Putamen (tissue), 1 donor: ENCODE measurements around the gene SNX32.

Experiments
- DNase-seq: peaks from one replicate; pipeline ENCODE4 v3.0.0-alpha.2; 2016; ENCODE audit warnings: low spot score

Gene SNX32

GRCh38 chr11:65868907-65869306 is 35.1 kb downstream of the SNX32 start:
- no peak for DNase-seq

- DNase-seq: no peak
Measured at GRCh38 chr11:65869643-65870306, 36.0 kb downstream of the SNX32 start.

- DNase-seq: no peak
Measured at GRCh38 chr11:65870307-65870658, 36.5 kb downstream of the SNX32 start.

- no peak for DNase-seq
Measured at GRCh38 chr11:65870706-65871681, 37.2 kb downstream of the SNX32 start.

- DNase-seq: no peak
Measured at GRCh38 chr11:65871811-65872548, 38.2 kb downstream of the SNX32 start.

- no peak for DNase-seq
Measured at GRCh38 chr11:65872586-65873317, 39.0 kb downstream of the SNX32 start, which contains the start of gene EFEMP2. TSS of gene EFEMP2 (minus strand) at chr11:65872800. CDS start at chr11:65872354, 446 bp downstream.

- DNase-seq: peak; percentile 90
Measured at GRCh38 chr11:65873318-65874156, 39.8 kb downstream of the SNX32 start.

- DNase-seq: no peak
Measured at GRCh38 chr11:65879617-65880016, 45.9 kb downstream of the SNX32 start, which contains the start of gene CTSW. TSS of gene CTSW (plus strand) at chr11:65879837. CDS start at chr11:65879855, 18 bp downstream.

GRCh38 chr11:65880027-65880426 is 46.3 kb downstream of the SNX32 start:
- DNase-seq: no peak

GRCh38 chr11:65880844-65881421 is 47.2 kb downstream of the SNX32 start:
- no peak for DNase-seq

GRCh38 chr11:65882120-65883057 is 48.6 kb downstream of the SNX32 start:
- no peak for DNase-seq

GRCh38 chr11:65883058-65883761 is 49.4 kb downstream of the SNX32 start:
- no peak for DNase-seq

- no peak for DNase-seq
Measured at GRCh38 chr11:65883786-65884715, 50.3 kb downstream of the SNX32 start.

- no peak for DNase-seq
Measured at GRCh38 chr11:65884716-65885092, 50.9 kb downstream of the SNX32 start.

- DNase-seq: no peak
Measured at GRCh38 chr11:65885231-65885630, 51.5 kb downstream of the SNX32 start.

- DNase-seq: no peak
Measured at GRCh38 chr11:65885808-65886536, 52.2 kb downstream of the SNX32 start.
